ENCODE results near the gene FOXL1.

FOXL1 gene

GRCh38 chr16:86549076-86549892 lies 29.1 kb upstream of the FOXL1 start:
- DNase-seq (ENCODE audit: low read depth in 2 of 2): no peak

GRCh38 chr16:86549893-86550190 lies 28.5 kb upstream of the FOXL1 start:
- no peak for DNase-seq (ENCODE audit: low read depth in 2 of 2)

GRCh38 chr16:86550281-86550680 lies 28.1 kb upstream of the FOXL1 start:
- DNase-seq (ENCODE audit: low read depth in 2 of 2): no peak

GRCh38 chr16:86553356-86553755 lies 25.0 kb upstream of the FOXL1 start:
- no peak for DNase-seq (ENCODE audit: low read depth in 2 of 2)

GRCh38 chr16:86554599-86554916 lies 23.8 kb upstream of the FOXL1 start:
- no peak for DNase-seq (ENCODE audit: low read depth in 2 of 2)

- peak; percentile 97 for DNase-seq (ENCODE audit: low read depth in 2 of 2)
Observed at GRCh38 chr16:86554917-86555703, 23.2 kb upstream of the FOXL1 start, which contains the start of gene MTHFSD. Gene MTHFSD, minus strand, starts transcription at chr16:86555235. Its CDS starts 51 bp downstream, at chr16:86555184.

- DNase-seq (ENCODE audit: low read depth in 2 of 2): no peak
Observed at GRCh38 chr16:86555704-86556075, 22.7 kb upstream of the FOXL1 start.

- no peak for DNase-seq (ENCODE audit: low read depth in 2 of 2)
Observed at GRCh38 chr16:86556576-86556975, 21.8 kb upstream of the FOXL1 start.

GRCh38 chr16:86557587-86557986 lies 20.8 kb upstream of the FOXL1 start:
- DNase-seq (ENCODE audit: low read depth in 2 of 2): no peak

- no peak for DNase-seq (ENCODE audit: low read depth in 2 of 2)
Observed at GRCh38 chr16:86558355-86559193, 19.8 kb upstream of the FOXL1 start.

- no peak for DNase-seq (ENCODE audit: low read depth in 2 of 2)
Observed at GRCh38 chr16:86559802-86560305, 18.5 kb upstream of the FOXL1 start.

- no peak for DNase-seq (ENCODE audit: low read depth in 2 of 2)
Observed at GRCh38 chr16:86562356-86562755, 16.0 kb upstream of the FOXL1 start.

GRCh38 chr16:86563469-86564345 lies 14.6 kb upstream of the FOXL1 start:
- DNase-seq (ENCODE audit: low read depth in 2 of 2): peak; percentile 76 to 82

- DNase-seq (ENCODE audit: low read depth in 2 of 2): no peak
Observed at GRCh38 chr16:86565181-86565631, 13.1 kb upstream of the FOXL1 start.

- DNase-seq (ENCODE audit: low read depth in 2 of 2): no peak
Observed at GRCh38 chr16:86565644-86566511, 12.5 kb upstream of the FOXL1 start.

- peak; percentile 24 to 54 for DNase-seq (ENCODE audit: low read depth in 2 of 2)
Observed at GRCh38 chr16:86566601-86566965, 11.8 kb upstream of the FOXL1 start, which contains the start of gene FOXC2. Gene FOXC2, plus strand, starts transcription at chr16:86566829. Its CDS starts 507 bp downstream, at chr16:86567336.

- DNase-seq (ENCODE audit: low read depth in 2 of 2): no peak
Observed at GRCh38 chr16:86566966-86567700, 11.2 kb upstream of the FOXL1 start.

GRCh38 chr16:86567701-86568581 lies 10.4 kb upstream of the FOXL1 start:
- DNase-seq (ENCODE audit: low read depth in 2 of 2): no peak

Measured in stimulated activated CD4-positive, alpha-beta T cell treated with anti-CD3 and anti-CD28 coated beads, Interleukin-1b, Interleukin-23, amount 100 ng/mL, for 4 hours (primary cell).